ENCODE data around the gene CPT2. TPM values are rescaled to one million over a fixed set of nuclear protein-coding genes. Genes with fewer than 3 reads are reported as not detected.

CPT2 gene
- total and polyA plus RNA-seq, 9 donors, result 6.7 to 32.1 (median 12.1) TPM

DNA sequence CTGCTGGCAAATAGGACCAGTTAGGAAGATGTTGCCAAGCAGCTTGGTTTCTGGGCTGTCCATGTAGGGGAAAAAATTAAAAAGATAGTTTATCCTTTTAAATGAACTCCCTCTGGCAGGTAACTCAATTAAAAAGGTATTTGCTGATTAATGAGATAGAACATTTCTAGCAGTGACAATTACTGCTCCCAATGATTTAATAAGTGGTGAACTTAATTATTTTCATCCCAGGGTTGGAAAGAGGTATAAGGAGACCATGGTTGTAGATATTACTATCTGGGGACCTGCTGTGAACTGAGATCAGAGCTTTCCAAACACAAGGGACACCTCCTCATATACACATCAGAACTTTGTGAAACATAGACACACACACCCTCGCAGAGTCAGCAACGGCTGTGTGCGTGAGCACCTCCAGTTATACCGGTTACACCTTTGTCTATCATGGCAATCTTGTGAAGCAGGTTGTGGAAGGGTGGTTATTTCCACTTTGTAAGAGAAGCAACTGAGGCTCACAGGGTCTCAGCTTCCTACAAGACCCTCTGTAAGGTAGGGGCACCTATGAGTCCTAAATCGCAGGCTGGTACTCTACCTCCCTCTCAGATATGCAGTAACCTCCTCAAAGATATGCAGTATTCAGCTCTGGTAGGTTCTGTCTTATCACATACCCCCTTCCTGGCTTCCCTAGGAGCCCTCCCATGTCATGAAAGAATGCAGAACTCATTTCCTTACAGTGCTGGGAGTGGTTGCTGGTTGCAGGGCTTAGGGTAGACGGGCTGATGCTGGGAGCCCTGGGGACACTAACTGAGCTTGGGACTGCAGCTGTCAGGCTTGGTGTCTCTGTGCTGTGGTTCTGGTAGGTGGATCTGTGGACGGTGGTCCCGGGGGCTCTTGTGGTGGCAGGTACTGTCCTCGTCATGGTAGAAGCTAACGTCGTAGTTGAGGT, 60.2 kb downstream of the CPT2 start:
- no peak for DNase-seq
- no peaks in the 10 kb centered on the region for H3K36me3 ChIP-seq
- H3K9me3 ChIP-seq, result no peaks in the 10 kb centered on the region
- intact Hi-C loops (cut with DNase I), result no loop called here
- H3K4me1 ChIP-seq (ENCODE audit: insufficient read depth), result no peaks in the 10 kb centered on the region
- TF ChIP-seq POLR2A (IDR thresholded peaks at IDR 0.05) (no peak), EP300 (IDR thresholded peaks at IDR 0.05) (no peak)
- TF ChIP-seq, protein P1, sequence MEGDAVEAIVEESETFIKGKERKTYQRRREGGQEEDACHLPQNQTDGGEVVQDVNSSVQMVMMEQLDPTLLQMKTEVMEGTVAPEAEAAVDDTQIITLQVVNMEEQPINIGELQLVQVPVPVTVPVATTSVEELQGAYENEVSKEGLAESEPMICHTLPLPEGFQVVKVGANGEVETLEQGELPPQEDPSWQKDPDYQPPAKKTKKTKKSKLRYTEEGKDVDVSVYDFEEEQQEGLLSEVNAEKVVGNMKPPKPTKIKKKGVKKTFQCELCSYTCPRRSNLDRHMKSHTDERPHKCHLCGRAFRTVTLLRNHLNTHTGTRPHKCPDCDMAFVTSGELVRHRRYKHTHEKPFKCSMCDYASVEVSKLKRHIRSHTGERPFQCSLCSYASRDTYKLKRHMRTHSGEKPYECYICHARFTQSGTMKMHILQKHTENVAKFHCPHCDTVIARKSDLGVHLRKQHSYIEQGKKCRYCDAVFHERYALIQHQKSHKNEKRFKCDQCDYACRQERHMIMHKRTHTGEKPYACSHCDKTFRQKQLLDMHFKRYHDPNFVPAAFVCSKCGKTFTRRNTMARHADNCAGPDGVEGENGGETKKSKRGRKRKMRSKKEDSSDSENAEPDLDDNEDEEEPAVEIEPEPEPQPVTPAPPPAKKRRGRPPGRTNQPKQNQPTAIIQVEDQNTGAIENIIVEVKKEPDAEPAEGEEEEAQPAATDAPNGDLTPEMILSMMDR (IDR thresholded peaks at IDR 0.05), result no peak
- WGBS, 3 donors, result 91 to 94% (median 91%) methylated on average over 11 of the region's 11 CpGs
- H3K27ac ChIP-seq, result no peak overlapping the region
- no peak overlapping the region for H3K4me3 ChIP-seq
- H3K27me3 ChIP-seq, result no peaks in the 10 kb centered on the region

DNA sequence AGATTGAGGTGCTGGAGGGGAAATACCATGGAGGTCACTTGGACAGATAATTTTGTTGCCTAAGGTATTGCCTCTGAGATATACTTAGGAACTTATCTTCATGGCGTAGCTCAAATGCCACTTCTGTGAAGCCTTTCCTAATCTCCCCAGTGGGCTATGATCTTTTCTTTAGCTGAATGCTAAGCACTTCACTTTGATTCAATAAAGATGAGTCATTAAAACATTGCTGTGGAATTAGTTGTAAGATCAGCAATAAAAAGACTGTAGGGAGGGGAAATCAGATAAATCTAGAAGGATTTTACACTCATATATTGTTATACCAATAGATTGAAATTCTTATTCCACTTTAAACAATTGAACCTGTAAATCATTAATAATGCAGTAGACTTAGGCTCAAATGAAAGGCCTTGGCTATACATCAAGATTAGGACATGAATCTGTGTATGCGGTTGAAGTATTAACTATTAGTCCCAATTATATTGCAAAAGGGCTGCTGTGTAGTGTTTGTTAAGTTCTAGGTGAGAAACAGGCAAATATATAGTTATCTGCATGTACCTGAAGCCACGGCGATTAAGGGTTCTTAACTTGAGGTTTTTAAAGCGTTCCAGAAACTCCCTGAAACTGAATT, 60.9 kb downstream of the CPT2 start:
- H3K27ac ChIP-seq, result no peak overlapping the region
- intact Hi-C loops (cut with DNase I), result no loop called here
- 92 to 93% (median 92%) methylated on average over 5 of the region's 5 CpGs for WGBS, 3 donors
- H3K27me3 ChIP-seq, result no peaks in the 10 kb centered on the region
- no peaks in the 10 kb centered on the region for H3K36me3 ChIP-seq
- no peaks in the 10 kb centered on the region for H3K9me3 ChIP-seq
- no peak for DNase-seq
- TF ChIP-seq, protein P1 (IDR thresholded peaks at IDR 0.05), result no peak
- TF ChIP-seq EP300 (IDR thresholded peaks at IDR 0.05) (no peak), POLR2A (IDR thresholded peaks at IDR 0.05) (no peak)
- H3K4me3 ChIP-seq, result no peak overlapping the region
- H3K4me1 ChIP-seq (ENCODE audit: insufficient read depth), result no peaks in the 10 kb centered on the region

DNA sequence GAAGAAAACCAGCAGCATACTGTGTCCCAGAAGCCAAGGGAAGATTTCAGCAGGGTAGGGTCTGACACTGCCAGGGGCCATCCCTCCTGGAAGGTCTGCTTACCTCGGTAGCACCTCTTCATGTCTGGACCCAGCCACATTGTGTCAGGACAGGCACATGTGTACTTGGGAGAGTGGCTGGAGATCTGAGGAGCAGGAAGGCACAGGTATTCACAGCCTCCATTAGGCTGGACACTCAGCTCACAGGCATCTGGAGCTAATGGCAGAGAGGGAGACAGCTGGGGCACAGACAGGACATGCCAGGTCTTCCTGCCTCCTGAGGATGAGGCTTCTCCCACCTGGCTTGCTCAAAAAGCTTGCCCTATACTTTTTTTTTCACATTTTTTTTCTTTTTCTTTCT, 61.6 kb downstream of the CPT2 start:
- TF ChIP-seq POLR2A (IDR thresholded peaks at IDR 0.05) (no peak), EP300 (IDR thresholded peaks at IDR 0.05) (no peak)

DNA sequence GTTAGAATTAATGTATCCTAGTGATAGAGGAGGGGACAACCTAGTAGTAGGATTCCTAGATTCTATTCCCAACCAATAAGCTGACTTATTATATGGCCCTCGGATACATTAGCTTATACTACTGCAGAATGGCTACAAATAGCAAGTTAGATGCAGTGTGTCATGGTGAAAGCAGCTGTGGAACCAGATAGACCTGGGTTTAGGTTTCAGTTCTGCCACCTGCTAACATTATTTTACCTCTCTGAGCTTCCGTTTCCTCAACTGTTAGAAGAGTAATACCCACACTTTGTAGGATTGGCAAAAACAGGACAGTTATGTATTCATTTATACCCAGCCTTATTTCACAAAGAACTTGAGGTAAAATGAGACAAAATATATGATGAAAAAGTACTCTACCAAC, 63.3 kb downstream of the CPT2 start:
- Histone ChIP-seq H3K36me3 (no peaks in the 10 kb centered on the region), H3K4me3 (no peak overlapping the region), H3K9me3 (no peaks in the 10 kb centered on the region), H3K4me1 (ENCODE audit: insufficient read depth) (no peaks in the 10 kb centered on the region), H3K27ac (no peak overlapping the region), H3K27me3 (no peaks in the 10 kb centered on the region)
- intact Hi-C loops (cut with DNase I), result no loop called here
- no peak for DNase-seq
- TF ChIP-seq EP300 (IDR thresholded peaks at IDR 0.05) (no peak), POLR2A (IDR thresholded peaks at IDR 0.05) (no peak)
- TF ChIP-seq, protein P1 (IDR thresholded peaks at IDR 0.05), result no peak
- 95 to 98% (median 97%) methylated on average over 2 of the region's 2 CpGs for WGBS, 3 donors

More for the DNA sequence above, 61.6 kb downstream of the CPT2 start:
- no peak for DNase-seq
- Histone ChIP-seq H3K4me3 (no peak overlapping the region), H3K36me3 (no peaks in the 10 kb centered on the region), H3K27me3 (no peaks in the 10 kb centered on the region), H3K9me3 (no peaks in the 10 kb centered on the region), H3K27ac (no peak overlapping the region), H3K4me1 (ENCODE audit: insufficient read depth) (no peaks in the 10 kb centered on the region)
- WGBS, 3 donors, result 83 to 87% (median 86%) methylated on average over 1 of the region's 1 CpG
- intact Hi-C loops (cut with DNase I), result no loop called here
